ENCODE data around the gene ERBB4. TPM values are rescaled to one million over a fixed set of nuclear protein-coding genes. Genes with fewer than 3 reads are reported as not detected.

Gene ERBB4
- polyA plus RNA-seq, 1 donor, result 0.37 TPM

- Histone ChIP-seq H3K4me3 (ENCODE audit: low read length) (no peak overlapping the region), H3K27me3 (ENCODE audit: control insufficient read depth, insufficient read depth, low read length) (no peaks in the 10 kb centered on the region), H3K27ac (ENCODE audit: low read length) (no peak overlapping the region), H3K36me3 (ENCODE audit: control insufficient read depth, insufficient read depth, low read length) (no peaks in the 10 kb centered on the region), H3K4me1 (ENCODE audit: control insufficient read depth, insufficient read depth, low read length) (no peaks in the 10 kb centered on the region), H3K9me3 (ENCODE audit: control insufficient read depth, low read depth, low read length) (no peaks in the 10 kb centered on the region)
- WGBS (ENCODE audit: insufficient coverage, low lambda C conversion rate), result no CpG with 5 or more reads among the region's 4 CpGs
- DNase-seq, result no peak
These were observed 96.8 kb downstream of the ERBB4 start for GRCh38 chr2:212441821-212442220.

GRCh38 chr2:212441141-212441540 lies 97.5 kb downstream of the ERBB4 start:
- DNase-seq, result no peak
- WGBS (ENCODE audit: insufficient coverage, low lambda C conversion rate), result no CpG with 5 or more reads among the region's 1 CpG

GRCh38 chr2:212428681-212429478 lies 109.7 kb downstream of the ERBB4 start:
- no peaks in the 10 kb centered on the region for H3K4me1 ChIP-seq (ENCODE audit: control insufficient read depth, insufficient read depth, low read length)
- no peak for DNase-seq
- H3K27me3 ChIP-seq (ENCODE audit: control insufficient read depth, insufficient read depth, low read length), result no peaks in the 10 kb centered on the region
- H3K4me3 ChIP-seq (ENCODE audit: low read length), result no peak overlapping the region
- WGBS (ENCODE audit: insufficient coverage, low lambda C conversion rate), result no CpG with 5 or more reads among the region's 1 CpG
- no peaks in the 10 kb centered on the region for H3K36me3 ChIP-seq (ENCODE audit: control insufficient read depth, insufficient read depth, low read length)
- no peak overlapping the region for H3K27ac ChIP-seq (ENCODE audit: low read length)
- H3K9me3 ChIP-seq (ENCODE audit: control insufficient read depth, low read depth, low read length), result no peaks in the 10 kb centered on the region

More at GRCh38 chr2:212441141-212441540, 97.5 kb downstream of the ERBB4 start:
- H3K36me3 ChIP-seq (ENCODE audit: control insufficient read depth, insufficient read depth, low read length), result no peaks in the 10 kb centered on the region
- H3K9me3 ChIP-seq (ENCODE audit: control insufficient read depth, low read depth, low read length), result no peaks in the 10 kb centered on the region
- no peaks in the 10 kb centered on the region for H3K4me1 ChIP-seq (ENCODE audit: control insufficient read depth, insufficient read depth, low read length)
- no peak overlapping the region for H3K4me3 ChIP-seq (ENCODE audit: low read length)
- H3K27me3 ChIP-seq (ENCODE audit: control insufficient read depth, insufficient read depth, low read length), result no peaks in the 10 kb centered on the region
- H3K27ac ChIP-seq (ENCODE audit: low read length), result no peak overlapping the region

- 86% methylated on average over 2 of the region's 2 CpGs for WGBS (ENCODE audit: insufficient coverage, low lambda C conversion rate)
These were observed 111.0 kb downstream of the ERBB4 start for GRCh38 chr2:212427638-212428037.

GRCh38 chr2:212426637-212427412 lies 111.8 kb downstream of the ERBB4 start:
- Histone ChIP-seq H3K27ac (ENCODE audit: low read length) (no peak overlapping the region), H3K36me3 (ENCODE audit: control insufficient read depth, insufficient read depth, low read length) (no peaks in the 10 kb centered on the region), H3K27me3 (ENCODE audit: control insufficient read depth, insufficient read depth, low read length) (no peaks in the 10 kb centered on the region), H3K9me3 (ENCODE audit: control insufficient read depth, low read depth, low read length) (no peaks in the 10 kb centered on the region), H3K4me1 (ENCODE audit: control insufficient read depth, insufficient read depth, low read length) (no peaks in the 10 kb centered on the region), H3K4me3 (ENCODE audit: low read length) (no peak overlapping the region)
- 92% methylated on average over 2 of the region's 5 CpGs for WGBS (ENCODE audit: insufficient coverage, low lambda C conversion rate)
- no peak for DNase-seq

More at GRCh38 chr2:212427638-212428037, 111.0 kb downstream of the ERBB4 start:
- DNase-seq, result no peak
- Histone ChIP-seq H3K4me3 (ENCODE audit: low read length) (no peak overlapping the region), H3K9me3 (ENCODE audit: control insufficient read depth, low read depth, low read length) (no peaks in the 10 kb centered on the region), H3K4me1 (ENCODE audit: control insufficient read depth, insufficient read depth, low read length) (no peaks in the 10 kb centered on the region), H3K36me3 (ENCODE audit: control insufficient read depth, insufficient read depth, low read length) (no peaks in the 10 kb centered on the region), H3K27ac (ENCODE audit: low read length) (no peak overlapping the region), H3K27me3 (ENCODE audit: control insufficient read depth, insufficient read depth, low read length) (no peaks in the 10 kb centered on the region)

- no peak for DNase-seq
- Histone ChIP-seq H3K4me3 (ENCODE audit: low read length) (no peak overlapping the region), H3K27ac (ENCODE audit: low read length) (no peak overlapping the region), H3K27me3 (ENCODE audit: control insufficient read depth, insufficient read depth, low read length) (no peaks in the 10 kb centered on the region), H3K4me1 (ENCODE audit: control insufficient read depth, insufficient read depth, low read length) (no peaks in the 10 kb centered on the region), H3K9me3 (ENCODE audit: control insufficient read depth, low read depth, low read length) (no peaks in the 10 kb centered on the region), H3K36me3 (ENCODE audit: control insufficient read depth, insufficient read depth, low read length) (no peaks in the 10 kb centered on the region)
These were observed 114.5 kb downstream of the ERBB4 start for GRCh38 chr2:212424082-212424481.

GRCh38 chr2:212423089-212423488 lies 115.5 kb downstream of the ERBB4 start:
- DNase-seq, result no peak
- Histone ChIP-seq H3K27me3 (ENCODE audit: control insufficient read depth, insufficient read depth, low read length) (no peaks in the 10 kb centered on the region), H3K9me3 (ENCODE audit: control insufficient read depth, low read depth, low read length) (no peaks in the 10 kb centered on the region), H3K36me3 (ENCODE audit: control insufficient read depth, insufficient read depth, low read length) (no peaks in the 10 kb centered on the region), H3K4me1 (ENCODE audit: control insufficient read depth, insufficient read depth, low read length) (no peaks in the 10 kb centered on the region), H3K27ac (ENCODE audit: low read length) (no peak overlapping the region), H3K4me3 (ENCODE audit: low read length) (no peak overlapping the region)
- WGBS (ENCODE audit: insufficient coverage, low lambda C conversion rate), result no CpG with 5 or more reads among the region's 1 CpG

GRCh38 chr2:212421556-212422334 lies 116.9 kb downstream of the ERBB4 start:
- no CpG with 5 or more reads among the region's 4 CpGs for WGBS (ENCODE audit: insufficient coverage, low lambda C conversion rate)
- no peak for DNase-seq

GRCh38 chr2:212416086-212416485 lies 122.5 kb downstream of the ERBB4 start:
- no peak overlapping the region for H3K4me3 ChIP-seq (ENCODE audit: low read length)
- no peaks in the 10 kb centered on the region for H3K27me3 ChIP-seq (ENCODE audit: control insufficient read depth, insufficient read depth, low read length)
- H3K27ac ChIP-seq (ENCODE audit: low read length), result no peak overlapping the region
- no peaks in the 10 kb centered on the region for H3K36me3 ChIP-seq (ENCODE audit: control insufficient read depth, insufficient read depth, low read length)
- no peak for DNase-seq
- no peaks in the 10 kb centered on the region for H3K9me3 ChIP-seq (ENCODE audit: control insufficient read depth, low read depth, low read length)
- no CpG with 5 or more reads among the region's 3 CpGs for WGBS (ENCODE audit: insufficient coverage, low lambda C conversion rate)
- no peaks in the 10 kb centered on the region for H3K4me1 ChIP-seq (ENCODE audit: control insufficient read depth, insufficient read depth, low read length)

More at GRCh38 chr2:212421556-212422334, 116.9 kb downstream of the ERBB4 start:
- H3K27ac ChIP-seq (ENCODE audit: low read length), result no peak overlapping the region
- no peaks in the 10 kb centered on the region for H3K36me3 ChIP-seq (ENCODE audit: control insufficient read depth, insufficient read depth, low read length)
- H3K27me3 ChIP-seq (ENCODE audit: control insufficient read depth, insufficient read depth, low read length), result no peaks in the 10 kb centered on the region
- H3K9me3 ChIP-seq (ENCODE audit: control insufficient read depth, low read depth, low read length), result no peaks in the 10 kb centered on the region
- no peaks in the 10 kb centered on the region for H3K4me1 ChIP-seq (ENCODE audit: control insufficient read depth, insufficient read depth, low read length)
- no peak overlapping the region for H3K4me3 ChIP-seq (ENCODE audit: low read length)

GRCh38 chr2:212414767-212415211 lies 123.8 kb downstream of the ERBB4 start:
- Histone ChIP-seq H3K36me3 (ENCODE audit: control insufficient read depth, insufficient read depth, low read length) (no peaks in the 10 kb centered on the region), H3K27me3 (ENCODE audit: control insufficient read depth, insufficient read depth, low read length) (no peaks in the 10 kb centered on the region), H3K9me3 (ENCODE audit: control insufficient read depth, low read depth, low read length) (no peaks in the 10 kb centered on the region), H3K4me3 (ENCODE audit: low read length) (no peak overlapping the region), H3K27ac (ENCODE audit: low read length) (no peak overlapping the region), H3K4me1 (ENCODE audit: control insufficient read depth, insufficient read depth, low read length) (no peaks in the 10 kb centered on the region)
- 100% methylated on average over 1 of the region's 4 CpGs for WGBS (ENCODE audit: insufficient coverage, low lambda C conversion rate)
- DNase-seq, result no peak

All from large intestine (tissue), 3 donors.